ENCODE measurements around the gene SLC12A8. TPM values are rescaled to one million over a fixed set of nuclear protein-coding genes. Genes with fewer than 3 reads are reported as not detected.

SLC12A8 gene
- total RNA-seq, 1 donor from 2014 or later = 0.51 TPM

DNA sequence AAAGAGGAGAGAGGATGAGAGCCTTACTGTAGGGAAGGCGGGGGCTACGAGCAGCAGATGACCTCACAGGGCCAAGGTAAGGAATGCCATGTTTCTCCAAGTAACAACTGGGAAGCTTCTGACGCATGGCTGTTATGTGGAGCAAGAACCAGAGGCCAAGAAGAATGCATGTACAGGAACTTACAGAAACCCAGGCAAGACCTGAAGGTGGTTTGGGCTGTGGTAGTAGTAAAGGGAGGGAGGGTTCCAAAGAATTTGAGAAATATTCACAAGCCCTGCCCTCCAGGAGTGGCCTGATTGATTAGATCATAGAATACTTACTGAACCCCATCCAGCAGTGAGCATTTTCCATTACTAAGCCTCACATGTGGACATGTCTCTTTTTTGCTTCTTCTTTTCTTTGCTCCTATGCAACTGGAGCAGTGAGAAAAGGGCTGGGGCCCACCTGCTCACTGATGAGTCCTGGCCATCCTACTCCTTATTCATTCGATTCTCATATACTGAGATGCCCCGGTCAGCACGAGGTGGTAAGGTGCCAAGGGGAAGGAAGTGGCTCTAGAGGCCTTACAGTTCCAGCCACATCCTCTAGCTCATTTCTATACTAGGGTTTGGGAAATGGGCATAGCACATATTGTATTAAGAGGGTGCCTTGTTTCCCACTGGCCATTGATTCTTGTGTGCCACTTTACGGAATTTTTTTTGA is 8.3 kb upstream of the SLC12A8 start:
- no peak for DNase-seq (ENCODE audit: low spot score)
- intact Hi-C loops (cut with DNase I) = no loop called here

DNA sequence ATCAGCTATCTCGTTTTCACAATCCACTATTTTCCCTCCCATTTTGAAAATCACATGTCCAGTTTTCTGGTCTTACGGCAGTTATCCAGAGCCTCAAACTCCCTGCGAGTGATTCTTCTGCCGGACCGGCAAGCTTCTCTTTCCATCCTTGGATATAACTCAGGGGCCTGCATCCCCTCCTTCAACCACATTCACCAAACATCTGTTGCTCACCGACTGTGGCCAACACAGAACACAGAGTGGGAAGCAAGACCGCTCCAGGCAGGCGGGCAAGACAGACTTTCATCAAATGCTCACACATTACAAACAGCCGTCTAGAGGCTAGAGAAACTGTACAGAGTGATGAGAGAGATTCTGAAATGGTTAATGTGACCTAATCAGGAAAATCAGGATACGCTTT is 7.6 kb upstream of the SLC12A8 start:
- intact Hi-C loops (cut with DNase I) = no loop called here
- no peak for DNase-seq (ENCODE audit: low spot score)

DNA sequence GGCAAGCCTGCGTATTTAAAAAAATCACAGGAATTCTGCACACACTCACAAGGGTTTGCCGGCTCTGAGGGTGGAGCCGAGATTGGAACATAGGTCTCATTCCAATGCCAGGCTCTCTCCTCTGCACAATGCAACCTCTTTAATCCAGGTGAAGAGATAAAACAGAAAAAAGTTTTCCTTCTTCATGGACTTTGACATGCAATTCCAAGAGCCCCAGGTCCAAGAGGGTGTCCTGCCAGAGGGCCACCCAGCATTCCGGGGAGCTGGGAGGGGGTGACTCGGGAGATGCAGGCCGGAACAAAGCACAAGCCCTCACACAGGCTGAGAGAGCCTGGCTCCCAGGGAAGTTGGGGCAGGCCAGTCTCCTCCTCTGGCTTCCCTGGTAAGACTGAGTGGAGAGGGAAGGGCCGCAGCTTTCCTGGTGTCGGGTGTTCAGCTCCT is 6.7 kb upstream of the SLC12A8 start:
- no peak for DNase-seq (ENCODE audit: low spot score)
- intact Hi-C loops (cut with DNase I) = no loop called here

DNA sequence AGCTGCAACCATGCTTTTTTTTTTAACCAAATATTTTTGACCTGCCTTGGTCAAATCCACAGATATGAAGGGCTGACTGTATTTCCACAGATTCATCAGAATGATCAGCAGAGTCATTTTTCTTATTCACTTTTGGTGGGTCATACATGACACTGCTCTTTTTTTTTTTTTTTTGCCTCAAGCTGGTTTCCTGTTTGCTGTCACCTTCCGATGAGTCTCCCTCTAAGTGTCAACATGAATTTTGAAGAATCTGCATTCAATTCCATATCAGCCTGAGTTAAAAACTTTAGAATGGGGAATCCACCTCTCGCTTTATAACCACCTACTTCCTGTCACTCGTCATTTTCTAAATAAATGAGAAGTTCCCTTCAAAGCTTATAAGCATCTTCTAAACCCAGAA is 2.2 kb upstream of the SLC12A8 start:
- intact Hi-C loops (cut with DNase I) = no loop called here
- DNase-seq (ENCODE audit: low spot score) = no peak

DNA sequence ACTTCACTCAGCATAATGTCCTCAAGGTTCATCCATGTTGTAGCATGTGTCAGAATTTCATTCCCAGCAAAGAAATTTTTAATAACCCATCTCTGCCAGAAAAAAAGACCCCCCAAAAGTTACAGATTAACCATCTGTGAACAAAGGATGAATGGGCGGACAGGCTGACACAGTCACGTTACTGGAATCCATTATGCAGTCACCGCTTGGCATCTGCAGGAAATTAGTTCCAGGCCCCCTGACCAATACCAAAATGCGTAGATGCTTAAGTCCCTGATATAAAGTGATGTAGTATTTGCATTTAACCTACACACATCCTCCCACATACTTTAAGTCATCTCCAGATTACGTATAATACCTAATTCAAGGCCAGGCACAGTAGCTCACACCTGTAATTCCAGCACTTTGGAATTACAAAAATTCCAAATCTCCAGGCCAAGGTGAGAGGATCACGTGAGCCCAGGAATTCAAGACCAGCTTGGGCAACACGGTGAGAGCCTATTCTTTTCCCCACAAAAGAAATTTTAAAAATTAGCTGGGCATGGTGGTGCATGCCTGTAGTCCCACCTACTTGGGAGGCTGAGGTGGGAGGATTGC is 1.5 kb upstream of the SLC12A8 start:
- DNase-seq (ENCODE audit: low spot score) = no peak
- intact Hi-C loops (cut with DNase I) = no loop called here

DNA sequence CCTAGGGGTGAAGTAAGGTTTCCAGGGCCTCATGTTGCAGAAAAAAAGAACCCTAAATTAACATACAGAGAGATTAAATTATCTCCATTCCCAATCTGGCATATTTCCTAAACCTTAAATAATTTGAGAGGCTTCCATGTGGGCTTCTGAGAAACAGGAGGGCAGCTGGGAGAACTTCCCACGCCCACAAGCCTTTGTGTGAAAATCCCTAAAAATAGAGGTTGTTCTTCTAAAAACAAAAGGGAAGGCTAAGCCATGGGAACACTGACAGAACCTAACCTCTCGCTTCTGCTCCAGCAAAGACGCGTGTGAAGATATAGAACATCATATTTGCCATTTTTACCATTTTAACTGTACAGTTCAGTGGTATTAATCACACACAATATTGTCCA is 812 bp upstream of the SLC12A8 start:
- DNase-seq (ENCODE audit: low spot score) = no peak
- intact Hi-C loops (cut with DNase I) = no loop called here

DNA sequence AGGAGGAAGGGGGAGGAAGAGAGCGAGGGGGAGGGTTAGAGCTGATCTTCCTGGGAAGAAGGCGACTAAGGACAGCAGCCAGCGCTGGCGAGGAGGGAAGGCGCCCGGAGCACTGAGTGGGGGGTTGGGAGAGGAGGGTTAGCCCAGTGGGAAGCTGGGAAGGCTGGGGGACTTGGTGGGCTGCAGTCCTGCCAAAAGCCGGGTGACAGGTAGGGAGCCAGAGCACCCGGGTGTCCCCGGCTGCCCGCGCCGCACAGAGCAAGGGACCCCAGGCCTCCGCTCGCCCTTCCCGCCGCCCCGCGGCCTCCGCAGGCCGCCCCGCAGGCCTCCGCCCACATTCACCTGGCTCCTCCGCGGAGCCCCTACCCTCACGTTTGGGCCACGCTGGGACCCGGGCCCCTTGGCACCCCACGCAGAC is 448 bp downstream of the SLC12A8 start:
- no peak for DNase-seq (ENCODE audit: low spot score)
- intact Hi-C loops (cut with DNase I) = no loop called here

DNA sequence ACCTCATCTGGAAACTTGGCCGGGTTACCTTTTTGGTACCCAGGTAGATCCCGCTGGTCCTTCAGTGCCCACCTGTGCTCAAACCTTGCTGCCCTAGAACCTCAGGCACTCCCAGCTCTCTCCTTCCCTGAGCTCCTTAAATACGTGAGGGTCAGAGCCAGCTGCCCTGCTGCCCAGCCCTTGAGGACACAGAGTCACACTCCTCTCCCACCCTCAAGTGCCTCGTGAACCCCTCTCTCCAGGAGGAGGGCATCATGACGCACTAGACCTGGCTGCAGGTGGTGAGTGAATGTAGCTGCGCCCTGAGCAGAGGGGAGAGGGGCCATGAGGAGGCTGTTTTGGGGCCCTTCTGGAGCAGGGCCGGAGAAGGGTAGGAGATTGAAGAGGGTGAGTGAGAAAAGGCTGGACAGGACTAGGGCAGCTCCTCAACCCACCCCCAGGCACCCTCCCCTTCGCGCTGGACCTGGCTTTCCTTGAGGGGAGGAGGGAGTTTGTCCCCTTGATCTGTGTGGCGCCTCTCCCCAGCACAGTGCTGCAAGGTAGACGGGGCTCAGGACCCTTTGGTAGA is 941 bp downstream of the SLC12A8 start:
- DNase-seq (ENCODE audit: low spot score) = no peak
- intact Hi-C loops (cut with DNase I) = no loop called here

DNA sequence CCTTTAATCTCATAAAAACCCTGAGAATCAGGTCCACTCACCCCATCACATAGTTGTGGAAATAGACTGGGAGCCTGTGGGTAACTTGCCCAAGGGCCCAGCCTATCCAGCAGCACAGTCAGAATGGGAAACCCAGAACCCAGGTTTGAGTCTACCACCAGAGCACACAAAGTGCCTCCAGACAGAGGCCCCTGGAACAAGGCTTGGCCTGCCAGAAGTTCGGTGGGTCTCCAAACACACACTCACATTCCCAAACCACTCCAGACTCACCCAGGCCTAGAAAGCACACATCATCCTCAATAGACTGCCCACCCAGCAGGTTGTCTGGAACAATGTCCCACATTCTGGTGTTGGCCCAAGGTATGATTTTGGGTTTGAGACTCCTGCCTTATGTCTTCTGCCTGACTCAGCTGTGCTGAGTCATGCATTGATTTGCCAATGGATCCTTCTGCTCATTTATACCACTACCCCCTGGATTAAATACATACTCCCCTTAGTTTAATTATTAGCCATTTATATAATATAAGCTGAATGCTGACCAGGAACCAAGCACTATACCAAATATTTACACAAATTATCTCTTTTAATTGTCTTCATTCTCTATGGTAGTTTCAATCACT is 4.5 kb downstream of the SLC12A8 start:
- intact Hi-C loops (cut with DNase I) = no loop called here

DNA sequence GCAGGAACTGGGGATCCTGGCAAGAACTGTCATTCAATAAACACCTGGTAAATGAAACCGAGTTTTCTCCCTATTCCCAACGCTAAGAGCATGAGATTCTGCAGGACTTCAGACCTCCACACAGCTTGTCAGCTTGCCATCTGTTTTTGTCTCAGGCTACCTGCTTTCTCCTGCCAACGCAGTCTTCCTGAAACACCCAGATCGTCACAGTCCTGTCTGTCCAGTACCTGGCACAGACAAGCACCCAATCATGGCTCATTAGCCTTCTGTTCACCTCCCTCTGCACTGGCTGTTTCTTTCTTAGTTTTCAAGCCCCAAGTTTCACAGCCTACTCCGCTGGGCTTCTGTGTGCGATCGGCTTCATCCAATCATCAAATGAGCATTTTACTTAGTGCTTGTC is 5.0 kb downstream of the SLC12A8 start:
- intact Hi-C loops (cut with DNase I) = no loop called here
- no peak for DNase-seq (ENCODE audit: low spot score)

More for the DNA sequence above, 4.5 kb downstream of the SLC12A8 start:
- DNase-seq (ENCODE audit: low spot score) = no peak

DNA sequence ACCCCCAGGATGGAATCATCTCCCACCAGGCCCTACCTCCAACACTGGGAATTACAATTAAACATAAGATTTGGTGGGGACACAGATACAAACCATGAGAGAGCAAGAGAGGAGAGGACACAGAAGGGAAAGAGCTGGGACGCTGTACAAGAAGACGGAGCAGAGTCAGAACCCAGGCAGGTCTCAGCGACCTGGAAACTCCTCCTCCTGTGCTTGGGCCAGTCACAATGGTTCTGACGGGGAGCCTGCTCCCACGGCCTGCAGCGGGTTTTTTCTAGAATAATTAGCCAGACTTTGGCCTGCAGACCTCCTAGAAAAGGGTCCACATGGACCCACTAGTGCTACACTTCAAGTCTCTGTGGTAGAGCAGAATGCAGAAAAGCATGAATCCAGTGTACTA is 5.6 kb downstream of the SLC12A8 start:
- DNase-seq (ENCODE audit: low spot score) = no peak
- intact Hi-C loops (cut with DNase I) = no loop called here

DNA sequence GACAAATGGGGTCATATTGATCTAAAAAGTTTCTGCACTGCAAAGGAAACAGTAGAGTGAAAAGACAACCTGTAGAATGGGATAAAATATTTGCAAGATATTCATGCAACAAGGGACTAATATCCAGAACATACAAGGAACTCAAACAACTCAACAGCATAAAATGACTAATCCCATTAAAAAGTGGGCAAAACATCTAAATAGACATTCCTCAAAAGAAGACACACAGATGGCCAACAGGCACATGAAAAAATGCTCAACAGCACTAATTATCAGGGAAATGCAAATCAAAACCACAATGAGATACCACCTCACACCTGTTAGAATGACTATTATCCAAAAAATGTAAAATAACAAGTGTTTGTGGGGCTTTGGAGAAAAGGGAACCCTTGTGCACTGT is 8.8 kb downstream of the SLC12A8 start:
- intact Hi-C loops (cut with DNase I) = no loop called here
- DNase-seq (ENCODE audit: low spot score) = no peak

DNA sequence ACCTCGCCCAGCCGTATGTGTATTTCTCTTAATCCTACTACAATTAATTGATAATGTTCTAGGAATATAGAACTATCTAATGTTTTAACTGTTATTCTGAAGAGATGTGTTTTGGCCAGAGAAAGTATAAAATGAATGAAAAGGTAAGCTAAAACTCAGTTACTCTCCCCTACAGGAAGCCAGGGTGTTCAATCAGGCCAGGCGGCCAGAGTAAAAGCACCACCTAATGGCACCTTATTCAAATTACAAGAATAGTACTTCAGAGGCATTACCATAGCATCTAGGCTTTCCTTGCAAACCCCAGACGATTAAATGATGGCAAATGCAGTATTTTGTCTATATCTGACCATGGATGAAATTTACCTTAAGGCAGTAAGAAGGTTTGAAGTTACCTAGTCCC is 10.4 kb downstream of the SLC12A8 start:
- no peak for DNase-seq (ENCODE audit: low spot score)
- intact Hi-C loops (cut with DNase I) = no loop called here

DNA sequence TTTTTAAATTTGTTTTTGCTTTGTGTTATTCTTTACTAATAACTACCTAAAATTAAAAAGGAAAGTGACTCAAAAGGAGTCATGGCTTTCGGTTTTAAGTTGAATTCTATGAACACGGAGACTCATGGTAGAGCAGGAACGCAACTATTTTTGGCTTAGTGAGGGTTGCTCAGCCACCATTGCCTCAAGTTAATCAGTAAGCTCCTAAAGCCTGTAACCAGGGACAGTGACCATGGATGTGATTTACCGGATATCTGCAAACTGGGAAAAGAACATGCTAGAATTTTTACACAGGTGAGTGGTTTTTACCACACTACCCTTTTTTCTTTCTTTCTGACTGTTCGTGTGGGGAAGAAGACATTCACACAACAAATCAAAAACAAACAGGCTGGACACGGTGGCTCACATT is 11.8 kb downstream of the SLC12A8 start:
- intact Hi-C loops (cut with DNase I) = no loop called here

DNA sequence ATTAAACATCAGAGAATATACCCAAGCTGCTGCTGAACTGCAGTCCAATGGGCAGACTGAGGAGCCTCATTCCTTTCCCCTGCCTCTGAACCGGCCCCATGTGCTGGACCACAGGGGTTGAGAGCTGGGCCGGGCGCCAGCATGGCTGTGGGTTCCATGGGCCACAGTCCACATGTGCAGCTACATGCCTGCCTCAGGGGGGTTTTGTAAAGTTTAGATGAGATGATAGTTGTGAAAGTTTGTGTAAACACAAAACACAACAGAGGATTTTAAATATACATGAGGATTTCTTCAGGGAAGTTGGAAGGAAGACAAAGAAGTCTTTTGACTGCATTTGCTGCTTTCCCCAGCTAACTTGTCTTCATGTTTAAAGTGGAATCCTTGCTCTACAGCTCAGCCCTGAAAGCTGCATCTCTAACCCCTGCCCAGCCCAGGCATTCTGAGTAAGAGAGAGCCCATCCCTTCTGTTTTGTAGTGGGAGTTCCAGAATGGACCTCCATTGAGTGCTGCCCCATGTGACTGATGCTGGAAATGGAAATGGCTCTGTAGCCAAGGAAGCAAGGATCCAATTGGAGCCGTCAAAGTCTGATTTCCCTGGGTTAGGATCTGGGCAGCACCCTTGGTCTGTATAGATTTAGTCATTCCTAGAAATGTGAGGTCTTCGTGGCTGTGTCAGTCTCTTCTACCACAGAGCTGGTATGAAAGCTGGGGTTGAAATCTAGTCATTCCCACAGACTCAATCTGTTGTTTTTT is 17.5 kb downstream of the SLC12A8 start:
- intact Hi-C loops (cut with DNase I) = no loop called here
- no peak for DNase-seq (ENCODE audit: low spot score)

More for the DNA sequence above, 11.8 kb downstream of the SLC12A8 start:
- DNase-seq (ENCODE audit: low spot score) = no peak

DNA sequence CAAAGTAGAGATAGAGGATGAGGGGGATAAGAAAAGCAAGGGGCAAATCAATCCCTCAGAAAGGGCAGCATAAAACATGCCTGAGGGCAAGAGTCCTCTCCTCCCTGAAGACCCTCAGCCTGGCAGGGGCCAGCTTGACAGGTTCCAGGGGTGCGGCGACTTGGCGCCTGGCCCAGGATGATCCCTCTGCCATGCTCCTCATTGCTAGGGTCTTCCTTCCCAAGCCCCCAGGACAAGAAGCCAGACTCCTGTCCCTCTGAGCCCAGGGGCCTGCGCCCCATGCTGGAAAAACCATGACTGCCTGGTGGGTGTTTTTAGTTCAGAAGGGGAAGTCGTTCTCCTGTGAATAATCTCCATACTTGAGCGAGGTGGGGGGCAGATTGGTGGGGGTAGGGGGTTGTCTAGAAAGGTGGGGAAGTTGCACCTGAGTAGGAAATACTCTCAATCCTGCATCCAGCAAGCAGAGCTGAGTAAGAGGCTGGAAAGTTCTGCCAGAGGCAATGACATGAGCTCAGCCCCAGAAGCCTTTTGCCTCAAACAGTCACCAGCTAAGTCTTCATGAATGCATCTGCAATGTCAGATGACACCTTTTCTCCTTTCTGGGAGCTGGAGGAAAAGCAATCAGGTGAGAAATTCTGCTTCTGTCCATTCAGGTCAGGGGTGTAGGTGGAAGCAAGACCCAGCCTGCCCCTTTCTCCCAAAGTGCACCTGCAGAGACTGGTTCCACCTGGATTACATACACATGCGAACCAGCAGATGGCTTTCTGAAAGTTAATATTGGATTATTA is 18.3 kb downstream of the SLC12A8 start:
- intact Hi-C loops (cut with DNase I) = no loop called here
- no peak for DNase-seq (ENCODE audit: low spot score)

DNA sequence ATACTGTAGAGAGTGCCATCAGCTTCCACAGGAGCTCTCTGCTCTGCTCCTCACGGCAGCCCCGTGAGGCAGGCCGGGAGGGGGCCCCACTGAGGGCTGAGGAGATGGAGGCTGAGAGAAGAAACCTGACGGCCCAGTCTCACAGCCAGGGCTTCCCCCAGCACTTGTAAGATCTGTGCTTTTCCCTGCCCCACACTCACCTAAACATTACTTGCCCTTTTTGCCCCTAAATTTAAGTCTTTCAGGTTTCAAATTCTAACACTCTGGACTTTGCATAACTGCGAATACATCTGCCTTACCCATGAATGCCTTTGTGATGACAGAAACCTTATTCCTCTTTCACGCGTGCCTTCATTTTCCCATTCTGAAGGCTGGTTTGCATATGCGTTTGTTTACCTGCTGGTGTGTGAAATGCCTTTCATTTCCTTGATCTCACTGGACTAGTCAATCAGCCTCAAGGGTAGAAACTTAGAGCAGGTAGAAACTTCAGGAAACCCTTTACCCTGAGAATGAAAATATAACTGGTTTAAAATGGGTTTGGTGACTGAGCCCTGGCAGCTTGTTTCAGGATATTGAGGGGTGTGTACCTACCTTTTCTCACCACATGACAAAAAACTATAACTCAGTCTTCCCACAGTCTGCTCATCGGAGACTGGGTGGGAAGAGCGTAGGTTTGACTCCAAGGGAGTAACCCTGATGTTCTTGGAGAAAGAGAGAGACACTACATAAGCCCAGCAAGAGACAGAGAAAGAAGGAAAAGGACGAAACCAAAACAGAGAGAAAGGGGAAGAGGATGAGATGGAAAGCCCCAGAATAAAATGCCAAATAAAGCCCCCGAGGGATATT is 20.1 kb downstream of the SLC12A8 start:
- no peak for DNase-seq (ENCODE audit: low spot score)
- intact Hi-C loops (cut with DNase I) = no loop called here

DNA sequence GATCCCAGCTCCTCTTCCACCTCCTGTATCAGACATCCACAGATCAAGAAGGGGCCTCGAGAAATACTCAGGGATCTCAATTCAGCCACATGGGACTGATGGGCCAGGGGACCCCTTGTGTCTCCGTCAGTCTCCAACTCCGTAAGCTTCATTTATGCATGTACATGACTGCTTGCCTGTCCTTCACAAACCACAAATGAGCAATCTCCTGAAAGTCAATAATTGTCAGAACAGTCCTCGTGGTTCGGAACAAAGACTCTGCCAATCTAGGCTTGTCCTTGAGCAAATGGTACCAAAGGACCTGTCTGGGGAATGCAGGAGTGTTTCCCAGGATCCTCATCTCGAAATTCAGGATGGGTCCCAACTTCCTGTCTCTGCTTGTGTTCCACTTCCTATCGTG is 20.8 kb downstream of the SLC12A8 start:
- intact Hi-C loops (cut with DNase I) = no loop called here
- DNase-seq (ENCODE audit: low spot score) = no peak

DNA sequence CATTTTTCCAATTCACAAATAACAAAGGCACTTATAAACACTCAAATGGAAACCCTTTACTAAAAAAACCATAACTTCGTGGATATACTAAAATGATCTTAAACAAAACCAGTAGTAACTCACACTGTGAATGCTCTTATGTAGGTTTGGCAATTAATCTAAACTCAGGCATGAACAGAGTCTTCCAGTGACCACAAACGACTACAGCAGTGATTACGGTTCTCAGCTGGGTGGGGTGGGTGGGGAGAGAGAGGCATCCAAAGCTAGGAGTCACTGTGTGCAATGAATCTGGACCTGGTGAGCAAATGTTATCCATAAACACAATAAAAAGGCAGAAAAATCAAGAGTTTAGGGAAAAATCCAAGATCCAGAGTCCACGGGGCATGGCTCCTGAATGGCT is 21.3 kb downstream of the SLC12A8 start:
- no peak for DNase-seq (ENCODE audit: low spot score)
- intact Hi-C loops (cut with DNase I) = no loop called here
